SK-N-SH (cell line): ENCODE measurements around the gene CES3. TPM values are rescaled to one million over a fixed set of nuclear protein-coding genes. Genes with fewer than 3 reads are reported as not detected.
A peak's percentile ranks its signal among the peaks of the same experiment; 100 is the strongest.

Experiments
- CTCF ChIA-PET: fragments of 300-600, 350-600 bp; formaldehyde crosslinking; extraction: SDS; loops from one replicate; lab custom pipeline; 2021; lab: Yijun Ruan, JAX
- POLR2A ChIA-PET: fragments of 350-600 bp; sonication (Branson Sonifier 250); formaldehyde crosslinking; extraction: SDS; loops from one replicate; lab custom pipeline; 2020; ENCODE audit warnings: antibody characterized with exemption, inconsistent platforms; lab: Yijun Ruan, JAX
- DNase-seq: peaks from one replicate; pipeline ENCODE4 v3.0.0; 2012
- H2AFZ ChIP-seq: fragments of 200-600 bp; sonication (generic); 2 replicates; pipeline ENCODE4 v1.8.1; 2016; ENCODE audit warnings: antibody characterized with exemption, mild to moderate bottlenecking, low read depth
- H3F3A ChIP-seq: fragments of 200-600 bp; sonication (generic); replicated peaks from 2 replicates; pipeline ENCODE3; 2016; ENCODE audit warnings: antibody characterized with exemption, mild to moderate bottlenecking; ENCODE audit not compliant: insufficient read depth
- H3K27ac ChIP-seq, 2 experiments: fragments of 200-500 bp in 1 of 2; fragments of 200-600 bp in 1 of 2; sonication (Bioruptor generic) in 1 of 2; sonication (generic), shearing (Covaris generic) in 1 of 2; 2 replicates each; pipeline versions ENCODE4 v1.5.1 to v1.6.1; 2014 to 2016; ENCODE audit warnings: low read depth in 2 of 2, inconsistent platforms in 1 of 2, low read length in 1 of 2, mild to moderate bottlenecking in 1 of 2, mixed read lengths in 1 of 2
- H3K27me3 ChIP-seq: fragments of 200-600 bp; sonication (generic), shearing (Covaris generic); 2 replicates; pipeline ENCODE4 v1.6.1; 2016; ENCODE audit warnings: mixed run types; ENCODE audit not compliant: insufficient read depth
- H3K36me3 ChIP-seq, 2 experiments: fragments of 200-500 bp in 1 of 2; fragments of 200-600 bp in 1 of 2; sonication (Bioruptor generic) in 1 of 2; sonication (generic) in 1 of 2; replicated peaks in 1 of 2; 2 replicates each; pipeline versions ENCODE3 to v1.5.1; 2014 to 2016; ENCODE audit warnings: low read length in 1 of 2, mild to moderate bottlenecking in 1 of 2; ENCODE audit not compliant: insufficient read depth in 2 of 2, control insufficient read depth in 1 of 2
- H3K4me1 ChIP-seq, 2 experiments: fragments of 200-500 bp in 1 of 2; fragments of 200-600 bp in 1 of 2; sonication (Bioruptor generic) in 1 of 2; sonication (generic), shearing (Covaris generic) in 1 of 2; 2 replicates each; pipeline versions ENCODE4 v1.5.1 to v1.6.1; 2014 to 2016; ENCODE audit warnings: low read depth in 1 of 2, low read length in 1 of 2, mixed run types in 1 of 2; ENCODE audit not compliant: insufficient read depth in 2 of 2, control insufficient read depth in 1 of 2
- H3K4me2 ChIP-seq: fragments of 200-600 bp; sonication (generic), shearing (Covaris generic); 2 replicates; pipeline ENCODE4 v1.6.1; 2017; ENCODE audit warnings: mixed run types
- H3K4me3 ChIP-seq, 2 experiments: fragments of 200-500 bp in 1 of 2; fragments of 200-600 bp in 1 of 2; sonication (Bioruptor generic) in 1 of 2; sonication (generic), shearing (Covaris generic) in 1 of 2; 2 replicates each; pipeline versions ENCODE4 v1.5.1 to v1.8.1; 2014 to 2016; ENCODE audit warnings: low read depth in 2 of 2, inconsistent platforms in 1 of 2, low read length in 1 of 2, mild to moderate bottlenecking in 1 of 2, mixed read lengths in 1 of 2, moderate library complexity in 1 of 2
- H3K79me2 ChIP-seq: fragments of 200-600 bp; sonication (generic); 2 replicates; pipeline ENCODE4 v1.8.1; 2017; ENCODE audit warnings: mild to moderate bottlenecking; ENCODE audit not compliant: insufficient read depth
- H3K9ac ChIP-seq: fragments of 200-600 bp; sonication (generic); 2 replicates; pipeline ENCODE4 v1.6.1; 2017; ENCODE audit warnings: mixed run types
- H3K9me2 ChIP-seq: fragments of 200-600 bp; sonication (generic); 2 replicates; pipeline ENCODE4 v1.6.1; 2017; ENCODE audit warnings: mixed run types
- H3K9me3 ChIP-seq: fragments of 200-600 bp; sonication (generic); 2 replicates; pipeline ENCODE4 v1.6.1; 2017; ENCODE audit warnings: mixed run types, mild to moderate bottlenecking, moderate library complexity
- H4K20me1 ChIP-seq: fragments of 200-600 bp; sonication (generic); 2 replicates; pipeline ENCODE4 v1.6.1; 2017; ENCODE audit warnings: mild to moderate bottlenecking, mixed run types; ENCODE audit not compliant: insufficient read depth
- ELF1 ChIP-seq: IDR thresholded peaks from 2 replicates; pipeline ENCODE4 v1.4.0; 2012
- EP300 ChIP-seq, 2 experiments: IDR thresholded peaks; 2 replicates each; pipeline versions ENCODE4 v1.4.0 to v1.6.1; 2012; ENCODE audit warnings: borderline replicate concordance in 1 of 2, low read depth in 1 of 2, low read length in 1 of 2
- EZH2phosphoT487 ChIP-seq: fragments of 200-600 bp; sonication (generic); IDR thresholded peaks from 2 replicates; pipeline ENCODE4 v1.6.1; 2017; ENCODE audit warnings: low read depth, mixed run types, mild to moderate bottlenecking, antibody characterized with exemption, moderate library complexity, borderline replicate concordance
- FOXJ3 ChIP-seq: sonication (generic); formaldehyde crosslinking; IDR thresholded peaks from 2 replicates; pipeline ENCODE4 v1.5.1; 2020; ENCODE audit warnings: mild to moderate bottlenecking, missing genetic modification reagents
- GABPA ChIP-seq: IDR thresholded peaks from 2 replicates; pipeline ENCODE4 v1.4.0; 2012; ENCODE audit warnings: low read depth, mild to moderate bottlenecking
- JUND ChIP-seq: IDR thresholded peaks from 2 replicates; pipeline ENCODE4 v1.4.0; 2012
- MXI1 ChIP-seq: IDR thresholded peaks from 2 replicates; pipeline ENCODE4 v1.6.1; 2012; ENCODE audit warnings: mild to moderate bottlenecking, low read depth, low read length, improper control_type of control experiment
- POLR2AphosphoS5 ChIP-seq: IDR thresholded peaks from 2 replicates; pipeline ENCODE4 v1.6.1; 2012; ENCODE audit warnings: low read depth, low read length
- RAD21 ChIP-seq: IDR thresholded peaks from 2 replicates; pipeline ENCODE4 v1.6.1; 2012; ENCODE audit warnings: mild to moderate bottlenecking, low read length
- RFX5 ChIP-seq: IDR thresholded peaks from 2 replicates; pipeline ENCODE4 v1.6.1; 2012; ENCODE audit warnings: mild to moderate bottlenecking, improper control_type of control experiment, low read length
- TCF12 ChIP-seq: IDR thresholded peaks from 2 replicates; pipeline ENCODE4 v1.4.0; 2012
- TEAD4 ChIP-seq: IDR thresholded peaks from 2 replicates; pipeline ENCODE4 v1.4.0; 2012; ENCODE audit warnings: mild to moderate bottlenecking, borderline replicate concordance; ENCODE audit not compliant: insufficient read depth
- USF2 ChIP-seq: fragments of 150-350 bp; IDR thresholded peaks from 2 replicates; pipeline ENCODE4 v1.6.1; 2017; ENCODE audit warnings: antibody characterized with exemption, low read length, low read depth, borderline replicate concordance
- WGBS: methylation state at CpG from one replicate; pipeline ENCODE4 v1.1.6; 2017; ENCODE audit warnings: low lambda C conversion rate; 5-methylcytosine and 5-hydroxymethylcytosine counted together
- polyA plus RNA-seq, 3 experiments: library from polyadenylated mRNA; depleted of rRNA; stranded (reverse); fragments of >200 nt; gene quantifications; 2 replicates each; pipeline ENCODE4 v1.2.3, GENCODE V29; 2012
- TF ChIP-seq, protein P1 (sequence below): IDR thresholded peaks from 2 replicates; pipeline ENCODE4; 2012
- TF ChIP-seq, protein P2 (sequence below): IDR thresholded peaks from 2 replicates; pipeline ENCODE4 v1.6.1; 2012; ENCODE audit warnings: mild to moderate bottlenecking, low read depth, low read length, moderate library complexity
- TF ChIP-seq, protein P3 (sequence below): IDR thresholded peaks from 2 replicates; pipeline ENCODE4 v1.4.0; 2012; ENCODE audit warnings: low read depth
- TF ChIP-seq, protein P4 (sequence below): IDR thresholded peaks from 2 replicates; pipeline ENCODE4 v1.4.0; 2012; ENCODE audit warnings: low read depth, borderline replicate concordance

The CES3 gene
- polyA plus RNA-seq, 1 of the 3 experiments (the other 2 are of a cell fraction) = 1.4 TPM

DNA sequence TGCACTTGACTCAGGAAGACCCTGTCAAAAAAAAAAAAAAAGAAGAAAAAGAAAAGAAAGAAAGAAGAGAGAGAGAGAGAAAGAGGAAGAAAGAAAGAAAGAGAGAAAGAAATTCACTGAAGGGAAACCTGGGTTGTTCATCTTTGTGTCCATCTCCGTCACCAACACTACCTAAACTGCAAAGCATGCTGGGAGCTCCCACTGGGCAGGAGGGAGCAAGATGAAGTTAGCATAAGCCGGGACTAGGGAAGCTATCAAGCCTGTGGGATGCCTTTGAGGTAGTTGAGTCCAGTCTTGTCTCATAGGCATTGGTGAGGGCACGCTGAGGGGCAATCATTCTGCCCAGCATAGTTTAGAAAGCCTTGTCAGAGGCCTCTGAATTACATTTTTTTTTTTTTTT lies 60.3 kb downstream of the CES3 start (continued):
- TF ChIP-seq, protein P1, sequence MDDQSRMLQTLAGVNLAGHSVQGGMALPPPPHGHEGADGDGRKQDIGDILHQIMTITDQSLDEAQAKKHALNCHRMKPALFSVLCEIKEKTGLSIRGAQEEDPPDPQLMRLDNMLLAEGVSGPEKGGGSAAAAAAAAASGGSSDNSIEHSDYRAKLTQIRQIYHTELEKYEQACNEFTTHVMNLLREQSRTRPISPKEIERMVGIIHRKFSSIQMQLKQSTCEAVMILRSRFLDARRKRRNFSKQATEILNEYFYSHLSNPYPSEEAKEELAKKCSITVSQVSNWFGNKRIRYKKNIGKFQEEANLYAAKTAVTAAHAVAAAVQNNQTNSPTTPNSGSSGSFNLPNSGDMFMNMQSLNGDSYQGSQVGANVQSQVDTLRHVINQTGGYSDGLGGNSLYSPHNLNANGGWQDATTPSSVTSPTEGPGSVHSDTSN = no peak
- TF ChIP-seq ELF1 = no peak
- TF ChIP-seq GABPA = no peak
- TF ChIP-seq TCF12 = no peak
- TF ChIP-seq RAD21 = no peak

- H3K27ac ChIP-seq = peak overlapping the region in 1 of 2 experiments; percentile 48; a peak in 2 of 4 replicates
- no peak overlapping the region for H3K9ac ChIP-seq
- TF ChIP-seq, protein P2, sequence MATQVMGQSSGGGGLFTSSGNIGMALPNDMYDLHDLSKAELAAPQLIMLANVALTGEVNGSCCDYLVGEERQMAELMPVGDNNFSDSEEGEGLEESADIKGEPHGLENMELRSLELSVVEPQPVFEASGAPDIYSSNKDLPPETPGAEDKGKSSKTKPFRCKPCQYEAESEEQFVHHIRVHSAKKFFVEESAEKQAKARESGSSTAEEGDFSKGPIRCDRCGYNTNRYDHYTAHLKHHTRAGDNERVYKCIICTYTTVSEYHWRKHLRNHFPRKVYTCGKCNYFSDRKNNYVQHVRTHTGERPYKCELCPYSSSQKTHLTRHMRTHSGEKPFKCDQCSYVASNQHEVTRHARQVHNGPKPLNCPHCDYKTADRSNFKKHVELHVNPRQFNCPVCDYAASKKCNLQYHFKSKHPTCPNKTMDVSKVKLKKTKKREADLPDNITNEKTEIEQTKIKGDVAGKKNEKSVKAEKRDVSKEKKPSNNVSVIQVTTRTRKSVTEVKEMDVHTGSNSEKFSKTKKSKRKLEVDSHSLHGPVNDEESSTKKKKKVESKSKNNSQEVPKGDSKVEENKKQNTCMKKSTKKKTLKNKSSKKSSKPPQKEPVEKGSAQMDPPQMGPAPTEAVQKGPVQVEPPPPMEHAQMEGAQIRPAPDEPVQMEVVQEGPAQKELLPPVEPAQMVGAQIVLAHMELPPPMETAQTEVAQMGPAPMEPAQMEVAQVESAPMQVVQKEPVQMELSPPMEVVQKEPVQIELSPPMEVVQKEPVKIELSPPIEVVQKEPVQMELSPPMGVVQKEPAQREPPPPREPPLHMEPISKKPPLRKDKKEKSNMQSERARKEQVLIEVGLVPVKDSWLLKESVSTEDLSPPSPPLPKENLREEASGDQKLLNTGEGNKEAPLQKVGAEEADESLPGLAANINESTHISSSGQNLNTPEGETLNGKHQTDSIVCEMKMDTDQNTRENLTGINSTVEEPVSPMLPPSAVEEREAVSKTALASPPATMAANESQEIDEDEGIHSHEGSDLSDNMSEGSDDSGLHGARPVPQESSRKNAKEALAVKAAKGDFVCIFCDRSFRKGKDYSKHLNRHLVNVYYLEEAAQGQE = no peak
- 0 out of 4 replicates have a peak, but pooled peaks of 1 of the 2 experiments have one; percentile 8 for TF ChIP-seq EP300 (IDR thresholded peaks at IDR 0.05; ENCODE audit: borderline replicate concordance in 1 of 2, low read depth in 1 of 2, low read length in 1 of 2)
- CTCF ChIA-PET = interaction anchor here (0.9 to 23.0 kb wide), 4 partner anchors 16 to 134 kb away, joined by 3 to 470 read pairs (median 6); partner anchors contain the start of genes B3GNT9, FBXL8 and TRADD
- peaks cover 7 to 17% of the 10 kb centered on the region in 2 experiments; a peak in 2 of 4 replicates for H3K4me1 ChIP-seq
- WGBS = 55% methylated on average over 4 of the region's 4 CpGs
- POLR2A ChIA-PET = no interaction called here
- H3K4me2 ChIP-seq = peak overlapping the region; percentile 35; the same call in 1 of the 2 replicates
- no peak for DNase-seq
- no peaks in the 10 kb centered on the region for H3K9me2 ChIP-seq
- H2AFZ ChIP-seq = peak overlapping the region; percentile 38; the same call in 1 of the 2 replicates
- H4K20me1 ChIP-seq = no peaks in the 10 kb centered on the region
- H3F3A ChIP-seq = peaks cover 7% of the 10 kb centered on the region
- H3K36me3 ChIP-seq = no peaks in the 10 kb centered on the region
- H3K4me3 ChIP-seq = no peak overlapping the region
- H3K27me3 ChIP-seq = no peaks in the 10 kb centered on the region
- H3K79me2 ChIP-seq = no peaks in the 10 kb centered on the region
- H3K9me3 ChIP-seq = no peaks in the 10 kb centered on the region
Observed at GRCh38 chr16:67022531-67023214, 61.6 kb downstream of the CES3 start.

GRCh38 chr16:67023689-67024088 lies 62.6 kb downstream of the CES3 start:
- ChIA-PET CTCF (interaction anchor here (9.2 to 23.0 kb wide), 2 partner anchors 77 to 133 kb away, joined by 59 to 470 read pairs; partner anchors contain the start of genes B3GNT9, FBXL8 and TRADD), POLR2A (no interaction called here)
- Histone ChIP-seq H3K4me3 (no peak overlapping the region), H3K4me2 (no peak overlapping the region), H3K27me3 (no peaks in the 10 kb centered on the region), H3K36me3 (no peaks in the 10 kb centered on the region), H3K4me1 (peaks cover 8 to 17% of the 10 kb centered on the region in 2 experiments; a peak in 2 of 4 replicates), H3K27ac (no peak overlapping the region), H4K20me1 (no peaks in the 10 kb centered on the region), H3K9me3 (no peaks in the 10 kb centered on the region), H3K9ac (no peak overlapping the region), H3K9me2 (no peaks in the 10 kb centered on the region), H3F3A (peaks cover 9% of the 10 kb centered on the region), H2AFZ (no peak overlapping the region), H3K79me2 (peaks cover 7% of the 10 kb centered on the region; the same call in 1 of the 2 replicates)
- TF ChIP-seq POLR2AphosphoS5 (no peak), TEAD4 (no peak), MXI1 (no peak), FOXJ3 (CRISPR knock-in tag) (no peak), RFX5 (no peak), EZH2phosphoT487 (no peak), USF2 (no peak), JUND (no peak), EP300 (IDR thresholded peaks at IDR 0.05; ENCODE audit: borderline replicate concordance in 1 of 2, low read depth in 1 of 2, low read length in 1 of 2) (no peak)
- TF ChIP-seq, protein P3, sequence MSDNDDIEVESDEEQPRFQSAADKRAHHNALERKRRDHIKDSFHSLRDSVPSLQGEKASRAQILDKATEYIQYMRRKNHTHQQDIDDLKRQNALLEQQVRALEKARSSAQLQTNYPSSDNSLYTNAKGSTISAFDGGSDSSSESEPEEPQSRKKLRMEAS = no peak
- TF ChIP-seq, protein P4, sequence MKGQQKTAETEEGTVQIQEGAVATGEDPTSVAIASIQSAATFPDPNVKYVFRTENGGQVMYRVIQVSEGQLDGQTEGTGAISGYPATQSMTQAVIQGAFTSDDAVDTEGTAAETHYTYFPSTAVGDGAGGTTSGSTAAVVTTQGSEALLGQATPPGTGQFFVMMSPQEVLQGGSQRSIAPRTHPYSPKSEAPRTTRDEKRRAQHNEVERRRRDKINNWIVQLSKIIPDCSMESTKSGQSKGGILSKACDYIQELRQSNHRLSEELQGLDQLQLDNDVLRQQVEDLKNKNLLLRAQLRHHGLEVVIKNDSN = no peak
- WGBS = 92% methylated on average over 1 of the region's 1 CpG
- DNase-seq = no peak
